Activated gamma-delta T cell (primary cell): Measurements from ENCODE around the gene PLEKHA5.
"Not testable (repeated sequence)": the region's sequence is repeated elsewhere in the genome, so short reads cannot be mapped to it uniquely, and the experiment has no call there.

ENCODE experiments used
- DNase-seq: peaks from one replicate; lab custom pipeline; 2025; lab: John Stamatoyannopoulos, UW

PLEKHA5 gene

DNA sequence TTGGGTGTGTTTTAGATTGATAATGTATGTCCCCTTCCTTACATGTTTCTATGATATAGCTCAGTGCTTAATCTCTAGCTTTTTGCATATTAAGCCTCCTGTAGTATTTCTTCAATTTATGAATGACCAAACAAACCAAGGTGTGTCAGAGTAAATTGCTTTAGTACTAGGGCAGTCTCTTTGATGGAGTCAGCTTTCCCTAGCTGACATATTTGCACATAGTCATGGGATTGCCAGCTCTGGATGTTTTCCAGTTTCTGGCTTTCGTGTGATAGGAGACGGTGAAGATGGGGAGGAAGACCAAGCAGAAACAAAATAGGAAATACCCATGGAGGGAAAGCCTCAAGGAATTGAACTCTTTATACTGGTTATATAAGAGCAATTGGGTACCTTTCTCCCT is 148.9 kb downstream of the PLEKHA5 start:
- DNase-seq, result no peak

DNA sequence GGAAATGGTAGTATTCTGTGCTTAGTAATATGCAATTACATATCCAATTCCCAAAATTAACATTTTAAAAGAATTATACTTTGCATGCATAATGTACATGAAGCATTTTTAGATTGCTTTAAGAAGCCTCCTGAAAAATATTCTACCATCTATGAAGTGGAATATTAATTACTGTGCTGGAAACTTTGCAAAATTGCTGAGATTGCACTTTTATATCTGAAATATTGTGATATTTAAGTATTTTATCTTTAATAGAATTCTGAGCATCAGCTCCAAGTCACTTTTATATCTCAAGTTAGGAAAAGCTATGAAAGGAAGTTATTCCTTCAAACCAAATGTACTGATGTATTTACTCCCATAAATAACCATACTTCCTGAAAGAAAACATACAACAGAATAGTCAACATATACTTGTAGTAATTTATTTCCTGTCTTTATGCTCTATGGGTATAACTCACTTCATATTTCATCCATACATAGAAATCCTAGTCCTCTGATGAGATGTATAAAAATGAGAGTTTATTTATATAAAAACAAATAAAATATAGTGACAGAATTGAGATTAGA is 152.7 kb downstream of the PLEKHA5 start:
- DNase-seq, result no peak

DNA sequence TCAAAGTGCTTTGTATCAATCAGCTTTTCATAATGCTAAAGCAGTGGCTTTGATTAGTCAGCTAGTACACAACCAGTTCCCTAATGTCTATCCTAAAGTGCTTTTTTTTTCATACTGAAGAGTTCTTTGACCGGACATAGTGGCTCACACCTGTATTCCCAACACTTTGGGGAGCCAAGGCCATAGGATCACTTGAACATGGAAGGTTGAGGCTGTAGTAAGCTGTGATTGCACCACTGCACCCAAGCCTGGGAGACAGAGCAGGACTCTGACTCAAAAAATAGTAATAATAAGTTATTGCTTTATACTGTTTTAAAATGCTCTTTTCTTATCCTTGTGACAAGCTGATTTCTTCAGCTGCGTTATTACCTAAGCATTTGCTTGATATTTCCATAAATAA is 155.1 kb downstream of the PLEKHA5 start:
- no peak for DNase-seq

DNA sequence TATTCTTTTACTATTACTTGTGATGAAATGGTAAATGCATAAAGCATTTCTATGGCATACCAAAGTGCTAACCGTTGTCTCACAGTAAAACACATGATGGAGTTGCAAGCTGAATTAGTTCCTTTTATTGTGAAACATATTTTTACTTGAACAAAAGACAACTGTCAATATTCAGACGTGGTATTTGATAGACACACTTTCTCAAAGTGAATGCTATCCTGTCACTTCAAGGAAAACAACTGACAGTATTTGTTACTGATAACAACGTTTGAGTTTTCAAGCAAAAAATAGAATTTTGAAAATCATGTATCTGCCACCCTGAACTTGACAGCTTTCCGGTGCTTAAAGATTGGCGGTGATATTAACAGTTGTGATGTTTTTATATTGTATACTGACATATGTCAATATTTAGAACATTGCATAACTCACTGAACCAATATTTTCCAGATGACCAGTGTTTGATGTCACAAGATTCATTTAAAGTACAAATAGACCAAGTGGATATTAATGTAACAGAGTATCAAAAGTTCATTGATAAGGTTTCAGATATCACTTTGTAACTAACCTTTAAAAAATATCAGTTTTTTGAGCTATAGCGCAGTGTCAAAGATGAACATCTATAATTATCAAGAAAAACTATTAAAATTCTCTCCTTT is 156.4 kb downstream of the PLEKHA5 start:
- DNase-seq, result no peak

DNA sequence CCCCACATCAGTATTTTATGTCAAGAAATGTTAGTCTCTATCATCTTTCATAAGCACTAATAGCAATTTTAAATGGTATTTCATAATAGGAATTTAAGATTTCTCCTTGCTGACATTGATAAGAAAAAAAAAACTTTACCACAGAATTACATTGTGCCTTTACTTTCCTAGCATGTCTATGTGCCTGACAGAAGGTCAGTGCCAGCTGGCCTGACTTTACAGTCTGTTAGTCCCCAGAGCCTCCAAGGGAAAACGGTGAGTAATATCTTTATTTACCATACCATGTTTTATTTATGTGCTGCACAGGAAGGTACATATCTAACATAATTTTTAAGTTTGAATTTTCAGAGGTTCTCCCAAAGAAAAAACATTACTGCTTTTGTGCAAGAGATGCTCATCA is 157.8 kb downstream of the PLEKHA5 start:
- no peak for DNase-seq

DNA sequence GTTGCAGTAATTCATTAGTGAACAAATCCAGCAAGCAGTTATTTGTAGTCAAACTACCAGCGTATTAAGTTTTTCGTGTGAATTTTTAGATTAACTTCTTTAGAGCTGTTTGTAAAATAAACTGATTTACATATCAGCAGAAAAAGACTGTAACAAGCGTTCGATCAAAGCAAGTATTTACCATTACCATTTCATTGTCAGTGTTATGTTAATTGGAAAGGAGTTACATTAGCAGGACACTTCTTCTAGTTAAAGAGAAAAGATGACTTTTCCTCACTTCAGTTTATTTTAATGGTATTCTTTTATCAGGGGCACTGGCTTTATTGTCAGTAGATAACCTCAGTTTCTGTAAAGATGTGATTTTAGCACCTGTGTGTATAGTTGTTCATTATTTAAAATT is 158.6 kb downstream of the PLEKHA5 start:
- DNase-seq, result no peak

- no peak for DNase-seq
Measured at GRCh38 chr12:19288603-19289244, 159.2 kb downstream of the PLEKHA5 start.

DNA sequence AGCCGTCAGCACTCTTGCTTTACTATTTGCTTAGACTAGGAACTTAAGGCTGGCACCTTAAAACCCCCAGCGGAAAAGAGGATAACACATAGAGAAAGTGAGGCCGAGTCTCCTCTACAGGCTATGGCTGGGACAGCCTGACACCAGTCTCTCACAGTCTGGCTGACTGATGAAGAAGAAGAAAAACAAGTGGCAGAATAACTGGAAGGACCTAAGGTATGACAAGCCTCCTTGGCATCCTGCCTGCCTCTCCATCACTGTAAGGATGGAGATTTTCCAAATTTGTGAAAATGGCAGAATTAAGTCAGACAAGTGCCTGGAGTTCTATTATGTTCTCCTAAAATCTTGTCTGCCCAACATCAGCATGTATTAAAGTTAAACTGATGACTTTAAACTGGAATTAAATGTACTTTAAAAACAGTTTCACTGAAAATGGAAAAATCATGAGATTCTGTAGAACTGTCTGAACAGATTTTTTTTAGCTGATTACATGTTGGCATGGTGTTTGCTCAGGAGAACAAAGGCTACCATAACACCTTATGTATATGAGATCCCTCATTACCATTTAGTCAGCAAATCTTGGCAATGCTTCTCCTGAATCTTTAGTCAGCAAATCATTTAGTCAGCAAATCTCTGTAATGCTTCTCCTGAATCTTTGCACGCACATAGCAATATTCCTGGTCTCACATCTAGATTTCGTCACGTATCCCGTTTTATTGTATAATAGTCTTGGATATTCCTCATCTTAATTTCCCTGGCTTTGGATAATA is 169.5 kb downstream of the PLEKHA5 start:
- DNase-seq, result no peak

DNA sequence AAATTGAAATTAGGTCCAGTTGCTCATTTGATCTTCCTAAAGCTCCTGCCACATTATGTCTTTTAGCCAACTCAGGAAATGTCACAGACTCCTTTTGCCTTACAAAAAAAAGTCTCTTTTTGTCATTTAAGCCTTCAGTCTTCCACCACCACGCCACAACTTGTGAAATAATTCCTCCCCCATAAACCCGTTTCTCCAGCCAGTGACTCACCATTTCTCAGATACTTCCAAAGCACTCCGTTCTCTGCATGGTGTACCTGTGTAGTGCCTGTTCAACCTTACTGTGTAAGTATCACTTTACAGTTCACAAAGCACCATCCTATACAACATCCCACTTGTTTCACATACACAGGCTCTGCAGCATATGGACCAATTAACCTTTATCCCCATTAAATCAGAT is 170.2 kb downstream of the PLEKHA5 start:
- DNase-seq, result no peak

DNA sequence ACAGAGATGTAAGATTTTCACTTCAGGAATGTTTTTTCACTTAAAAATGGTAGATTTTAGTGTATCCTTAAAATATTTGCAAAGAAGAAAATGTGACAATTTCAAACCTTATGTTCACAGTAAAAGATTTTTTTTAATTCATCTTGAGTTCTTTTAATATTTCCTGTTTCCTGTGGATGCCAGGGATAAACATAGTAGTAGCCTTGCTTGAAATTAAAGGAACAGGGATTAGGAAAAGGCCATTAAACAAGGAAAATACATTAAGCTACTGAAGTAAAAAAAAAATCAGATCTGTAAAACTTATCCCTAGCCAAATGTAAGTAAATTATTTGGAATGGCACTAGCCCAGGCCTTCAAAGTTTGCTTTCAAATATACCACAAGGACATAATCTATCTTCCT is 171.7 kb downstream of the PLEKHA5 start:
- no peak for DNase-seq

DNA sequence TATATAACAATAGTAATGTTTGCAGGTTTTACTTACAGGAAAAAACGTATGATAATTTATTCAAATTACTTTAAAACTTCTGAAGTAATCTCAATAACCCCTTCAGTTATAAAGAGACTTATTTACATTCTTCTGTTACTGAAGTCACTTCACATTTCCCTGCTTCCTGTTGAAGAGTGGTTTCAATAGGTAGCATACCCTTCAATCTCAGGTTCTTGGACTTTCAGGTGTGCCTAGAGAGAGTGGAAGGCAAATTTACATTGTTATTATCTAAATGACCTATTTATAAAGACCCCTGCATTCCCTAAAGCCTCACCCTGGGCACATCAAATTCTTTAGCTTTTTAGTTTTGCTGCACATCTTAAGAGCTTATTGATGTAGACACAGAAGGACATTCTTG is 172.2 kb downstream of the PLEKHA5 start:
- no peak for DNase-seq

GRCh38 chr12:19302100-19302640 is 172.6 kb downstream of the PLEKHA5 start:
- DNase-seq, result no peak

DNA sequence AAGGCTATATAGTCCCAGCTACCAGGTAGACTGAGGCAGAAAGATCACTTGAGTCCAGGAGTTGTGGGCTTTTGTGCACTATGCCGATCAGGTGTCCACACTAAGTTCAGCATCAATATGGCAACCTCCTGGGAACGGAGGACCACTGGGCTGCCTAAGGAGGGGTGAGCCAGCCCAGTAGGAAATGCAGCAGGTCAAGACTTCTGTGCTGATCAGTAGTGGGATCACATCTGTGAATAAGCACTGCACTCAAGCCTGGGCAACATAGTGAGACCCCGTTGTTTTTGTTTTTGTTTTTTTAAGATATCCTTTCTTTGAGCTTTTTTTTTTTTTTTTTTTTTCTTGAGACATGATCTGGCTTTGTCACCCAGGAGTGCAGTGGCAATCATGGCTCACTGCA is 174.0 kb downstream of the PLEKHA5 start:
- no peak for DNase-seq

- DNase-seq, result no peak
Measured at GRCh38 chr12:19304149-19304750, 174.7 kb downstream of the PLEKHA5 start.

- DNase-seq, result not testable (repeated sequence)
Measured at GRCh38 chr12:19305621-19306020, 176.1 kb downstream of the PLEKHA5 start.

DNA sequence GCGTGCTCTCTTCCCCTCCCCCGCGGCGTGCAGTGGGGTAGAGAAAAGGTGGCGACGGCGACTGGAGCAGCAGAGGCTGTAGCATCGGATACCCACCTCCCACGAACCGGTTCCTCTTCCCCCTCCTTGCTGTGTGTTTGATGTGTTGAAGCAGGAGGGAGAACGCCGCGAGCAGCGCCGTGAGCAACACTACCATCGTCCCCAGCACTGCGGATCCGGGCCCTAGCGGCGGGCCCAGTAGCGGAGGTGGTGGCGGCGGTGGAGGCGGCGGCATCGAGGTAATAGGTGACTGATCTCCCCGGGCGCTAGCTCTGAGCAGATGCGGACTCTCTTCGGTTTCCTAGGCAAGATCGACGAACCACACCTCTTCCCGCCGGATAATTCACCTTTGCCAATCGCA is 176.8 kb downstream of the PLEKHA5 start:
- DNase-seq, result no peak

- DNase-seq, result no peak
Measured at GRCh38 chr12:19307451-19307850, 177.9 kb downstream of the PLEKHA5 start.

- no peak for DNase-seq
Measured at GRCh38 chr12:19311165-19311564, 181.6 kb downstream of the PLEKHA5 start.

GRCh38 chr12:19312637-19313036 is 183.1 kb downstream of the PLEKHA5 start:
- no peak for DNase-seq

DNA sequence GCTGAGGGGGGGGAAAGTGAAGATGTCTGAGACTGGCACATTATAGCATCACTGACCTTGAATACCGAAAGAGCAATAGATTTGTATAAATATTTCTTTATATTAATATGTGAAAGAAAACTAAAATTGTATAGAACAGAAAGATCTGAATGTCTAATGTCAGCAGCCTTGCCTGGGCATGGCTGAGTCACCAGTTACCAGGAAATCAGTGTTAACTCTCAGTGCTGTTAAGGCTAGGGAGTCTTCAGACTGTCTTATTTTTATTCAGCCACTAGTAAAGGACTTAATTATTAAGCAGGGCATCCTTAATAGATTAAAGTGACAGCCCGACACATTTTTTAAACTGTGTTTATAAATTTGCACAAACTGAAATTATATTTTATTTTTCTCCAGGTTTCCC is 186.9 kb downstream of the PLEKHA5 start:
- no peak for DNase-seq

DNA sequence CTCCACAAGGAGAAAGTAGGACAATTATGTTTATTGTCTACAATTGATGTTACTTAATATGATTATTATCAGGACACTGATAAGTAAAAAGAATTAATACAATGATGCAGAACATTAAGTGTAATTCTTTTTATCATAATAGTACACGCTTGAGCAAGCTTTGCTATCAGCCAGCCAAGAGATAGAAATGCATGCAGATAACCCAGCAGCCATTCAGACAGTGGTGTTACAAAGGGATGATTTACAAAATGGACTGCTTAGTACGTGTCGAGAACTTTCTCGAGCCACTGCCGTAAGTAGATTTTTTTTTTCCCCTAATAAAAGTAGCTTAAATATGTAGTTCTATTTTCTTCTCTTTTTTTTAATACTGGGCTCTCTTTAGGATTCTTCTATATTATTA is 192.8 kb downstream of the PLEKHA5 start:
- no peak for DNase-seq

DNA sequence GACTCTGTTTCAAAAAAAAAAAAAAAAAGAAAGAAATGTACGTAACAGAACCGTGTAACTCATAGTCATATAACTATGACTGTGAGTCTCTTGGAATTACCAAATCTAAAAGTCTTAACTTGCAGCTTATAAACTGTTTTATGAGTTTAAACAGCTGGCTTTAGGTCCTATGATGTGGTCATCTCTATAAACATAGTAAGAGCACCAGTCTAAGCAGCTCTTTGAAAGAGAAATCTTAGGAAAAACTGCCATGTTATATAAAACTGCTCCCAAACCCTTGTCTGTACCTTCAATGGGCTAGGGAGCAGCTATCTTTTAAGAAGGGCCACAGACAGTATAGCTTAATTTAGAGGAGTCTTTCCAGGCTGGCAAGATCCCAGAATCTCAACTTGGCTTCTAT is 194.3 kb downstream of the PLEKHA5 start:
- no peak for DNase-seq
